ENCODE measurements around the gene INKA2. TPM values are rescaled to one million over a fixed set of nuclear protein-coding genes. Genes with fewer than 3 reads are reported as not detected.

Gene INKA2
- total RNA-seq, 1 donor from 2014 or later: 5.5 TPM

DNA sequence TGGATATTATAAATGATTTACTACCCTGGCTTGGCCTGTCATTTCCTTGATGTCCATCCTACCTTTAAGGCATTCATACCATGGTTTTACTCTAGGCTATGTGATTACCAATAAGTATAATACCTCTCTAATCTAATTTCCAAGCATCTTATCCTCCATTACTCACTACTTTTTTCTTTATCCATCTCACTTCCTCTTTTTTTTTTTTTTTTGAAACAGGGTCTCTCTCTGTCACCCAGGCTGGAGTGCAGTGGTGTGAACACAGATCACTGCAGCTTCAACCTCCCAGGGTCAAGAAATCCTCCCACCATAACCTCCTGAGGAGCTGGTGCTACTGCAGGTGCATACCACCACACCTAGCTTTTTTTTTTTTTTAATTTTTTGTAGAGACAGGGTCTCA lies 39.9 kb downstream of the INKA2 start:
- H3K27ac Mint-ChIP-seq (ENCODE audit: unreplicated experiment): no peak overlapping the region

DNA sequence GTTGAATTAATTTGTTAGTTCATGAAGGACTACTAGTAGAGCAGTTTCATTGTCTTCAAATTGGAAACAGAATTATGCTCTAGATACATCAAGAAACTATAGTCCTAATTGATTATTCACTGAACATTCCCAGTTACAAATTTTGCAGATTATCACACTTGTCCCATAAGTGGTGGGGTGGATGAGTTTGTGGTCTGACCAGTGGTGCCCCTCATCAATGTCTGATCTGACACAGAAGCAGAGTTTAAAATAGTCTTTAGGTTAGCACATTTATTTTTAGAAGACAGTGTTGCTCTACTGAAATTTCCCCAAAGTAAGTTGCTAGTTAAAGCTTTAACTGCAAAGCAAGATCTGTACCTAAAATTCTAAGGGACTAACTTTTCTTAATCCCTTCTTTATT lies 42.9 kb downstream of the INKA2 start:
- Mint-ChIP-seq H3K27me3 (ENCODE audit: unreplicated experiment) (no peaks in the 10 kb centered on the region), H3K4me3 (ENCODE audit: unreplicated experiment) (no peak overlapping the region), H3K9me3 (ENCODE audit: unreplicated experiment) (no peaks in the 10 kb centered on the region), H3K36me3 (ENCODE audit: unreplicated experiment) (peaks cover 56% of the 10 kb centered on the region), H3K4me1 (ENCODE audit: unreplicated experiment) (peaks cover 13% of the 10 kb centered on the region), H3K27ac (ENCODE audit: unreplicated experiment) (no peak overlapping the region)
- TF ChIP-seq, protein P1, sequence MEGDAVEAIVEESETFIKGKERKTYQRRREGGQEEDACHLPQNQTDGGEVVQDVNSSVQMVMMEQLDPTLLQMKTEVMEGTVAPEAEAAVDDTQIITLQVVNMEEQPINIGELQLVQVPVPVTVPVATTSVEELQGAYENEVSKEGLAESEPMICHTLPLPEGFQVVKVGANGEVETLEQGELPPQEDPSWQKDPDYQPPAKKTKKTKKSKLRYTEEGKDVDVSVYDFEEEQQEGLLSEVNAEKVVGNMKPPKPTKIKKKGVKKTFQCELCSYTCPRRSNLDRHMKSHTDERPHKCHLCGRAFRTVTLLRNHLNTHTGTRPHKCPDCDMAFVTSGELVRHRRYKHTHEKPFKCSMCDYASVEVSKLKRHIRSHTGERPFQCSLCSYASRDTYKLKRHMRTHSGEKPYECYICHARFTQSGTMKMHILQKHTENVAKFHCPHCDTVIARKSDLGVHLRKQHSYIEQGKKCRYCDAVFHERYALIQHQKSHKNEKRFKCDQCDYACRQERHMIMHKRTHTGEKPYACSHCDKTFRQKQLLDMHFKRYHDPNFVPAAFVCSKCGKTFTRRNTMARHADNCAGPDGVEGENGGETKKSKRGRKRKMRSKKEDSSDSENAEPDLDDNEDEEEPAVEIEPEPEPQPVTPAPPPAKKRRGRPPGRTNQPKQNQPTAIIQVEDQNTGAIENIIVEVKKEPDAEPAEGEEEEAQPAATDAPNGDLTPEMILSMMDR (IDR thresholded peaks at IDR 0.05): no peak
- DNase-seq (ENCODE audit: extremely low spot score, unreplicated experiment): no peak

More for the DNA sequence above, 39.9 kb downstream of the INKA2 start:
- peaks cover 4% of the 10 kb centered on the region for H3K4me1 Mint-ChIP-seq (ENCODE audit: unreplicated experiment)
- no peaks in the 10 kb centered on the region for H3K9me3 Mint-ChIP-seq (ENCODE audit: unreplicated experiment)
- TF ChIP-seq, protein P1 (IDR thresholded peaks at IDR 0.05): no peak
- no peaks in the 10 kb centered on the region for H3K27me3 Mint-ChIP-seq (ENCODE audit: unreplicated experiment)
- H3K4me3 Mint-ChIP-seq (ENCODE audit: unreplicated experiment): no peak overlapping the region
- H3K36me3 Mint-ChIP-seq (ENCODE audit: unreplicated experiment): peaks cover 51% of the 10 kb centered on the region
- DNase-seq (ENCODE audit: extremely low spot score, unreplicated experiment): no peak

DNA sequence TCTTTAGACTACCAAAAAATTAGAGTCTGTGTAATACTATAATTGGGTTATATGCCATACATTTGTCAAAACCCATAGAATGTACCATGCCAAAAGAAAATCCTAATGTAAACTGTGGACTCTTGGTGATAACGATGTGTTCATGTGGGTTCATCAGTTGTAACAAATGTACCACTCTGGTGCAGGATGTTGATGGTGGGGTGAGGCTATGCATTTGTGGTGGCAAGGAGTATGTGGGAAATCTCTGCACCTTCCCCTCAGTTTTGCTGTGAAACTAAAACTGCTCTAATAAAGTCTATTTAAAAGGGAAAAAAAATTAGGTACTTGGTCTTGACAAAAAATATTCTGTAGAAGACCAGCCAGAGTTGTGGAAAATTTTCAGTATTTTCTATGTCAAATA lies 43.4 kb downstream of the INKA2 start:
- Mint-ChIP-seq H3K36me3 (ENCODE audit: unreplicated experiment) (peaks cover 51% of the 10 kb centered on the region), H3K9me3 (ENCODE audit: unreplicated experiment) (no peaks in the 10 kb centered on the region), H3K4me1 (ENCODE audit: unreplicated experiment) (peaks cover 18% of the 10 kb centered on the region), H3K4me3 (ENCODE audit: unreplicated experiment) (no peak overlapping the region), H3K27ac (ENCODE audit: unreplicated experiment) (no peak overlapping the region), H3K27me3 (ENCODE audit: unreplicated experiment) (no peaks in the 10 kb centered on the region)
- no peak for DNase-seq (ENCODE audit: extremely low spot score, unreplicated experiment)
- TF ChIP-seq, protein P1 (IDR thresholded peaks at IDR 0.05): no peak

DNA sequence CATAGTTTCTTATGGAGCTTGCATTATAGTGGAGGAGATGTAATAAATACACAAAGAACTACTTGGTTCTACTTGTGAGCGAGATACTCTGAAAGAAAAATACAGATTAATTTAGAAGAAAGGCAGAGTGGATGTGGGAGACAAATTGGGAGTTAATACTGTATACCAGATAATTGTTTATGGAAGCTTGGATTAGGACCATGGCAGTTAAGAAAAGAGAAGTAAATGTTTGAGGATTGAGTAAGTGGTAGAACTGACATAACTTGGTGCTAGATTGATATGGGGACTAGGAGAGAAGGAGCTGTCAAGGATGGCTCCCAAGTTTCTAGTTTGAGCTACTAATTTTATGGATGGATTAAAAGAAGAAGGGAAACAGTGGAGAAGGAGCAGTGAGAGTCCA lies 47.3 kb downstream of the INKA2 start:
- TF ChIP-seq, protein P1 (IDR thresholded peaks at IDR 0.05): no peak
- H3K36me3 Mint-ChIP-seq (ENCODE audit: unreplicated experiment): peaks cover 25% of the 10 kb centered on the region
- DNase-seq (ENCODE audit: extremely low spot score, unreplicated experiment): no peak
- no peaks in the 10 kb centered on the region for H3K27me3 Mint-ChIP-seq (ENCODE audit: unreplicated experiment)
- peak overlapping the region; percentile 17 for H3K4me3 Mint-ChIP-seq (ENCODE audit: unreplicated experiment)
- peak overlapping the region; percentile 40 for H3K27ac Mint-ChIP-seq (ENCODE audit: unreplicated experiment)
- peaks cover 37% of the 10 kb centered on the region for H3K4me1 Mint-ChIP-seq (ENCODE audit: unreplicated experiment)
- H3K9me3 Mint-ChIP-seq (ENCODE audit: unreplicated experiment): peaks cover 4% of the 10 kb centered on the region

GRCh38 chr1:111690306-111690617 lies 48.9 kb downstream of the INKA2 start:
- Mint-ChIP-seq H3K27me3 (ENCODE audit: unreplicated experiment) (no peaks in the 10 kb centered on the region), H3K4me1 (ENCODE audit: unreplicated experiment) (peaks cover 34% of the 10 kb centered on the region), H3K9me3 (ENCODE audit: unreplicated experiment) (peaks cover 4% of the 10 kb centered on the region), H3K4me3 (ENCODE audit: unreplicated experiment) (no peak overlapping the region), H3K36me3 (ENCODE audit: unreplicated experiment) (peaks cover 21% of the 10 kb centered on the region), H3K27ac (ENCODE audit: unreplicated experiment) (peak overlapping the region; percentile 8)
- TF ChIP-seq, protein P1 (IDR thresholded peaks at IDR 0.05): no peak
- DNase-seq (ENCODE audit: extremely low spot score, unreplicated experiment): peak; percentile 88

Other genes with a start within 250 kb of the INKA2 start
- not detected in 2 replicates for gene ADORA3, start 235.8 kb downstream of the INKA2 start, total RNA-seq
- gene TMIGD3, start 235.8 kb downstream of the INKA2 start, total RNA-seq: not detected in 2 replicates
- 48.3 and 51.0 TPM in 2 replicates for gene RAP1A, start 119.6 kb downstream of the INKA2 start, total RNA-seq
- 13.1 and 14.0 TPM in 2 replicates for gene DDX20, start 16.5 kb upstream of the INKA2 start, total RNA-seq

Measured in osteocyte (in vitro differentiated cells).